Measurements from ENCODE around the gene SLC22A8.
"Not testable (repeated sequence)": the region's sequence is repeated elsewhere in the genome, so short reads cannot be mapped to it uniquely, and the experiment has no call there.

SLC22A8 gene

DNA sequence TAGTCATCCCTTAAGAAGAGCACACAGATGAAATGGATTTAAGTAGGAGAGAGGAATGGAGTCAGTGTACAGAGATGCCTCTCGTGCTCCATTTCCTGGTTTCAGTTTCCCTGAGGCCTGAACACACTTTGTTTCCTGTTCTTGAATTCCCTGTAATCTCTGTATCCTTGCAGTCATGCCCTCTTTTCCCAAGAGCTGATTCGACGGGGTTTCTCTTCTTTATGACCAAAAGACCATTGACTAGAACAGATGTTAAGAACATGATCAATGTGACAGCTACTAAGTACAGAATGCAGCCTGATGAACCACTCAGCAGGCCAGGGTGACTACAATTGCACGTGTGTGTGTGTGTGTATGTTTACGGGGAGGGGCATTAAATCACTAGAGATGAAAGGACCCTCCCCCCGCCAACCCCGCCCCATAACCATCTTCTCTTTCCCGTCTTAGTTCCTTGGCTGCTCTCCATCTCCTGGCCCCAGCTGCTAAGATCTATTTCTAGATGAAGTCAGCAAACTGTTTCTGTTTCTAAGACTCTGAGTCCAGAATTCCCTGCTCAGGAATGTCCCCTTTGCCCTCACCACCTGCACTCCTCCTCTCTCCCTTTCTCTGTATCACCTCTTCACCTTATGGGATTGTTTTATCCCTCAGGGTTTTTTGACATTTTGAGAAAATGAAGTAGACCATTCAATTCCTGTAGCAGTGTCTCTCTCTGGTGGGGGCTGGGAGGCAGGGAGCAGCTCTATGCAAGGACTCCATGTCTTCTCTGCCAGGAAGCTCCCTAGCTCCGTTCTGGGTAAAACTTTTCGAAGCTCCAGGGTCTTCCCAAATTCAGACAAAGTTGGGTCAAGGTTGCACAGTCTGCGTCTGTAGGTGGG lies 56.9 kb downstream of the SLC22A8 start:
- DNase-seq (ENCODE audit: low read depth, low spot score): peak; percentile 47
- no peak for TF ChIP-seq FOXP2 (optimal IDR thresholded peaks at IDR 0.05; ENCODE audit: control extremely low read depth, extremely low read length, insufficient read depth)
- TF ChIP-seq EZH2 (IDR thresholded peaks at IDR 0.05): no peak
- Histone ChIP-seq H3K9ac (ENCODE audit: insufficient read length) (no peak overlapping the region), H3K27ac (peak overlapping the region; percentile 88), H3K9me3 (ENCODE audit: low read depth, low read length) (no peaks in the 10 kb centered on the region), H3K4me3 (peak overlapping the region; percentile 73), H3K36me3 (ENCODE audit: insufficient read depth, low read length) (no peaks in the 10 kb centered on the region)

DNA sequence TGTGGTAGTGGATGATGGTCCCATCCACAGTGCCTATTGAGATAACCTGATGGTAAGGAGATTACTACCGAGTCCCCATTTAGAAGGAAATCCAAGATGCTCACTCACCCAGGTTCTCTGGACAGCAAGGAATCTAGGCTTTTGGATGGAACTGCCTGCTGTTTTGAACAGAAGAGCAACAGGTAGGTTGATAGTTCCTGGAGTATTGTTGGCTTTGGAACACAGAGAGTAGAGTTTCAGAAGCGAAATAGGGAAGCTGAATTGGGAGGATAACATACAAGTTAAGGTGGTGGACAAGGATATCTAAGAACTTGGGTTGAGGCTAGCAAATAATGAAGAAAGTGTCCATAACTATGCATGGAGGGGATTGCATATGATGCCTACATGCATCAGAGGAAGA lies 58.5 kb downstream of the SLC22A8 start:
- Histone ChIP-seq H3K36me3 (ENCODE audit: insufficient read depth, low read length) (no peaks in the 10 kb centered on the region), H3K27ac (no peak overlapping the region), H3K9me3 (ENCODE audit: low read depth, low read length) (no peaks in the 10 kb centered on the region), H3K4me3 (no peak overlapping the region), H3K9ac (ENCODE audit: insufficient read length) (no peak overlapping the region)
- no peak for DNase-seq (ENCODE audit: low read depth, low spot score)
- TF ChIP-seq EZH2 (IDR thresholded peaks at IDR 0.05) (no peak), FOXP2 (optimal IDR thresholded peaks at IDR 0.05; ENCODE audit: control extremely low read depth, extremely low read length, insufficient read depth) (no peak), POLR2AphosphoS5 (IDR thresholded peaks at IDR 0.05; ENCODE audit: borderline replicate concordance, low read depth, low read length) (no peak)

DNA sequence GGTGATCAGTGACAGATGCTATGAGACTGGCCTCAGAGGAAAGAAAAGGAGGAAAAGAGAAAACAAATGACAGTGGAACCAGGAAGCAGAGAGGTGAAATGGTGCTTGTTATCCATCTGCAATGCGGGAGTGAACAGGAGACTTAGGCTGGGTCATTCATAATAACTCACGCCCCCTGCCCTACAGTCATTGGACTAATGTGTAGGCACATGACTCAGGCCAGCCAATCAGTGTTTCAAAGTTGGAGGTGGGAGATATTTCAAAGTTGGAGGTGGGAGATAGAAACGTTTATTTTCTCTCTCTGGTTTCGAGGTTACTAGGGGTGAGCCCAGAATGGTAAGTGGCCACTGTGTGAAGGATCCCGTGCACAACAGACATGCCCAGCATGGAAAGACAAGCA lies 61.2 kb downstream of the SLC22A8 start:
- DNase-seq (ENCODE audit: low read depth, low spot score): no peak
- Histone ChIP-seq H3K9me3 (ENCODE audit: low read depth, low read length) (no peaks in the 10 kb centered on the region), H3K4me3 (no peak overlapping the region), H3K9ac (ENCODE audit: insufficient read length) (no peak overlapping the region), H3K27ac (no peak overlapping the region), H3K36me3 (ENCODE audit: insufficient read depth, low read length) (no peaks in the 10 kb centered on the region)
- TF ChIP-seq EZH2 (IDR thresholded peaks at IDR 0.05): no peak
- no peak for TF ChIP-seq POLR2AphosphoS5 (IDR thresholded peaks at IDR 0.05; ENCODE audit: borderline replicate concordance, low read depth, low read length)
- TF ChIP-seq FOXP2 (optimal IDR thresholded peaks at IDR 0.05; ENCODE audit: control extremely low read depth, extremely low read length, insufficient read depth): no peak

DNA sequence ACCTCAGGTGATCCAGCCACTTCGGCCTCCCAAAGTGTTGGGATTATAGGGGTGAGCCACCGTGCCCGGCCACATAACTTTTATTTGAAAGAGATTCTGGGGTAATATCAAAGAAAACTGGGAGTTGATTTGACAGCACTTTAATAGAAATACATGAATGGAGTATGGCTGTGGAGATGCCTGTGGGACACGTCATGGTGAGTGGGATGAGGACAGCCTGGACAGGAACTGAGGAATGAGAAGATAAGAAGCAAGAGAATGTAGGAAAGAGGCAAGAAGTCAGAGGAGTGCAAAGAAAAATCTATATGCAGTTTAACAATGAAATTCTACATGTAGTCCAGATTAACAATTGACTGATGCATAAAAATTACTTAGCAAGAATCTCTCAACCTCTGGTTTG lies 61.8 kb downstream of the SLC22A8 start:
- TF ChIP-seq EZH2 (IDR thresholded peaks at IDR 0.05): no peak
- no peak for TF ChIP-seq POLR2AphosphoS5 (IDR thresholded peaks at IDR 0.05; ENCODE audit: borderline replicate concordance, low read depth, low read length)
- no peak for TF ChIP-seq FOXP2 (optimal IDR thresholded peaks at IDR 0.05; ENCODE audit: control extremely low read depth, extremely low read length, insufficient read depth)
- no peak for DNase-seq (ENCODE audit: low read depth, low spot score)
- no peaks in the 10 kb centered on the region for H3K9me3 ChIP-seq (ENCODE audit: low read depth, low read length)
- H3K27ac ChIP-seq: no peak overlapping the region
- no peak overlapping the region for H3K4me3 ChIP-seq
- no peak overlapping the region for H3K9ac ChIP-seq (ENCODE audit: insufficient read length)
- no peaks in the 10 kb centered on the region for H3K36me3 ChIP-seq (ENCODE audit: insufficient read depth, low read length)

DNA sequence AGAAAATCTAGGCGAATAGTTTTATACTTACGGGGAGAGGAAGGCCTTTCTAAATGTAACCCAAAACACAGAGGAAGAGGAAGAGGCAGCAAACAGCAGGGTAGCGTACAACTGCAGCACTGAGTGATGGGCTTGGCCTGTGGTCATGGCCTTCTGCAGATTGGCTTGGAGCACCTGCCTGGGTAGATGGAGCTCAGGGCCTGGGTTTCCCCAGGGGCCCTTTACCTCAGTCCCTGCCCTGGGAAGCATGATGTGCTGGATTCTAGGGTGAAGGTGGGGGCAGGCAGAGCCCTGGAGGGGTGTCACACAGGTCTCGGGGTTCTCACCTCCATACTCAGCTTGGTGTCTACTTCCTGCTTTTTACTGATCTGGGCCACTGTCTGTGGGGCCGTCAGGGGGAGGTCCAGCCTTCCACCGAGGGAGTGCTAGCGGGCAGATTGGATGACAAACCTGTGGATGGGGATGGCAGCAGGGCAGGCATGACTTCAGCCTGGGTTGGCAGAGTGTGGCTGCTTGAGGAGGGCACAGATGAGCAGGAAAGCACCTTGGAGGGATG lies 66.8 kb downstream of the SLC22A8 start:
- H3K9ac ChIP-seq (ENCODE audit: insufficient read length): no peak overlapping the region
- no peak overlapping the region for H3K27ac ChIP-seq
- no peak for DNase-seq (ENCODE audit: low read depth, low spot score)
- TF ChIP-seq FOXP2 (optimal IDR thresholded peaks at IDR 0.05; ENCODE audit: control extremely low read depth, extremely low read length, insufficient read depth): no peak
- no peak for TF ChIP-seq POLR2AphosphoS5 (IDR thresholded peaks at IDR 0.05; ENCODE audit: borderline replicate concordance, low read depth, low read length)
- TF ChIP-seq EZH2 (IDR thresholded peaks at IDR 0.05): no peak
- no peak overlapping the region for H3K4me3 ChIP-seq
- H3K36me3 ChIP-seq (ENCODE audit: insufficient read depth, low read length): no peaks in the 10 kb centered on the region
- no peaks in the 10 kb centered on the region for H3K9me3 ChIP-seq (ENCODE audit: low read depth, low read length)

DNA sequence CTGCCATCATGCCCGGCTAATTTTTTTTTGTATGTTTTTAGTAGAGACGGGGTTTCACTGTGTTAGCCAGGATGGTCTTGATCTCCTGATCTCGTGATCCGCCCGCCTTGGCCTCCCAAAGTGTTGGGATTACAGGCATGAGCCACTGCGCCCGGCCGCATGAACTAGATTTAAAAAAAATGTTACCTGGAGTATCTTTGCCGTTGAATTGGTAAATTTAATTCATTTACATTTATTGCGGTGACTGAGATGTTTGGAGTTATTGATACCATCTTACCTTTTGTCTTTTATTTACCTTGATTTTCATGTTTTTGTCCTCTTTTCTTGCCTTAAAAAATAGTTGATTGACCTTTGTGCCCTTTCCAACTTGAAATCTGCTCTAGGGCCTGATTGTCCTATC lies 70.1 kb downstream of the SLC22A8 start:
- not testable (repeated sequence) for H3K27ac ChIP-seq; H3K36me3 ChIP-seq (ENCODE audit: insufficient read depth, low read length); H3K9me3 ChIP-seq (ENCODE audit: low read depth, low read length); DNase-seq (ENCODE audit: low read depth, low spot score); H3K9ac ChIP-seq (ENCODE audit: insufficient read length); H3K4me3 ChIP-seq

Measured in SK-N-MC (cell line).